ENCODE data around the gene TMPRSS11F. TPM values are rescaled to one million over a fixed set of nuclear protein-coding genes. Genes with fewer than 3 reads are reported as not detected.

The TMPRSS11F gene
- total RNA-seq, 1 experiment from 2014 or later = not detected

- no peaks in the 10 kb centered on the region for H3K9me3 ChIP-seq (ENCODE audit: control insufficient read depth, low read depth, low read length)
- H2BK20ac ChIP-seq (ENCODE audit: low read depth, low read length, poor library complexity, severe bottlenecking) = no peak overlapping the region
- no peak overlapping the region for H3K18ac ChIP-seq (ENCODE audit: insufficient read length, low read depth, low read length)
- no peak for TF ChIP-seq CTCF (conservative IDR thresholded peaks at IDR 0.05)
- H3K79me2 ChIP-seq (ENCODE audit: insufficient read depth, low read length) = no peaks in the 10 kb centered on the region
- Mint-ChIP-seq H3K36me3 (ENCODE audit: insufficient read depth in 1 of 3, low read depth in 3 of 3) (peaks cover 6 to 9% (median 7%) of the 10 kb centered on the region in 3 experiments; a peak in 6 of 7 replicates), H3K4me1 (peaks cover 12 to 22% of the 10 kb centered on the region in 2 experiments), H3K27ac (no peak overlapping the region), H3K4me3 (no peak overlapping the region), H3K9me3 (peaks cover 7 to 12% of the 10 kb centered on the region in 2 experiments; a peak in 3 of 5 replicates), H3K27me3 (ENCODE audit: low read depth) (no peaks in the 10 kb centered on the region)
- H4K91ac ChIP-seq (ENCODE audit: insufficient read length, low read depth, low read length) = no peak overlapping the region
- H3K14ac ChIP-seq (ENCODE audit: insufficient read depth, low read length) = no peak overlapping the region
- H3K23ac ChIP-seq (ENCODE audit: insufficient read length, low read depth, low read length) = no peak overlapping the region
- no peaks in the 10 kb centered on the region for H4K20me1 ChIP-seq (ENCODE audit: control insufficient read depth, insufficient read depth, insufficient read length)
- no peak overlapping the region for H2BK120ac ChIP-seq (ENCODE audit: low read depth, low read length, poor library complexity, severe bottlenecking)
- no peak overlapping the region for H2BK12ac ChIP-seq (ENCODE audit: insufficient read length, low read depth, low read length)
- H2AFZ ChIP-seq (ENCODE audit: low read length) = no peak overlapping the region
- no peaks in the 10 kb centered on the region; the same call in 1 of the 2 replicates for H3K4me1 ChIP-seq (ENCODE audit: insufficient read depth, low read length)
- H3K79me1 ChIP-seq (ENCODE audit: insufficient read depth, low read depth, low read length, poor library complexity, severe bottlenecking) = no peaks in the 10 kb centered on the region
- H2BK5ac ChIP-seq (ENCODE audit: insufficient read length, low read length) = no peak overlapping the region
- H2BK15ac ChIP-seq (ENCODE audit: low read depth, low read length) = no peak overlapping the region
- H2AK5ac ChIP-seq (ENCODE audit: insufficient read length, low read length) = no peak overlapping the region
- H3K27me3 ChIP-seq (ENCODE audit: insufficient read depth, low read length) = no peaks in the 10 kb centered on the region
- no peak overlapping the region for H3K9ac ChIP-seq (ENCODE audit: extremely low read depth, insufficient read length, low read length)
- no peak for DNase-seq
- no peak overlapping the region for H3K27ac ChIP-seq (ENCODE audit: insufficient read length, low read depth, low read length)
- no peak overlapping the region for H4K5ac ChIP-seq (ENCODE audit: insufficient read length, low read depth, low read length)
- no peaks in the 10 kb centered on the region for H3K23me2 ChIP-seq (ENCODE audit: insufficient read length, low read depth, low read length, poor library complexity, severe bottlenecking)
- no peak overlapping the region for H3K4me2 ChIP-seq (ENCODE audit: insufficient read depth, insufficient read length, low read length)
- no peak overlapping the region for H3T11ph ChIP-seq (ENCODE audit: low read length)
- H3K4ac ChIP-seq (ENCODE audit: low read depth, low read length) = no peak overlapping the region
- no peak overlapping the region for H3K56ac ChIP-seq (ENCODE audit: insufficient read length, low read depth, low read length)
- no peak overlapping the region for H4K8ac ChIP-seq (replicated peaks; ENCODE audit: insufficient read length, low read depth, low read length)
Observed at GRCh38 chr4:68119921-68120320, 9.7 kb downstream of the TMPRSS11F start.
